ENCODE measurements around the gene FAM149A.

FAM149A gene

DNA sequence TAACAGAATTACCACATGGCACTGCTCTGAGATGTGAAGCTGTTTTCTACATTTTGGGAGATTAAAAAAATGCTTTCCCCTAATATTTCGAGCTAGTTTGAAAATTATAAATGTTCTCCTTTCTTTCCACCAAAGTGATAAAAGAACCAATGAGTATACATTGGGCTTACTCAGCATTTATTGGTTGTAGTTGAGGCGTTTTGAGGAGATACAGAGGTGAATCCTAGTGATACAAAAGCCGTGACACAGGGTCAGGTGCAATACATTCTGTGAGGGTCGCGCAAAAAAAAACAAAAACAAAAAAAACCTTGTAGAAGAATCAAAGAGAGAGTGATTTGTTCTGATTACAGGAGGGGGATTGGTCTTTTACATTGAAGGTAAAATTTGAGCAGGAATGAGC is 54.5 kb downstream of the FAM149A start:
- DNase-seq (ENCODE audit: low spot score), result no peak
- TF ChIP-seq, protein P1, sequence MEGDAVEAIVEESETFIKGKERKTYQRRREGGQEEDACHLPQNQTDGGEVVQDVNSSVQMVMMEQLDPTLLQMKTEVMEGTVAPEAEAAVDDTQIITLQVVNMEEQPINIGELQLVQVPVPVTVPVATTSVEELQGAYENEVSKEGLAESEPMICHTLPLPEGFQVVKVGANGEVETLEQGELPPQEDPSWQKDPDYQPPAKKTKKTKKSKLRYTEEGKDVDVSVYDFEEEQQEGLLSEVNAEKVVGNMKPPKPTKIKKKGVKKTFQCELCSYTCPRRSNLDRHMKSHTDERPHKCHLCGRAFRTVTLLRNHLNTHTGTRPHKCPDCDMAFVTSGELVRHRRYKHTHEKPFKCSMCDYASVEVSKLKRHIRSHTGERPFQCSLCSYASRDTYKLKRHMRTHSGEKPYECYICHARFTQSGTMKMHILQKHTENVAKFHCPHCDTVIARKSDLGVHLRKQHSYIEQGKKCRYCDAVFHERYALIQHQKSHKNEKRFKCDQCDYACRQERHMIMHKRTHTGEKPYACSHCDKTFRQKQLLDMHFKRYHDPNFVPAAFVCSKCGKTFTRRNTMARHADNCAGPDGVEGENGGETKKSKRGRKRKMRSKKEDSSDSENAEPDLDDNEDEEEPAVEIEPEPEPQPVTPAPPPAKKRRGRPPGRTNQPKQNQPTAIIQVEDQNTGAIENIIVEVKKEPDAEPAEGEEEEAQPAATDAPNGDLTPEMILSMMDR (IDR thresholded peaks at IDR 0.05; ENCODE audit: extremely low read depth, missing control alignments), result no peak

DNA sequence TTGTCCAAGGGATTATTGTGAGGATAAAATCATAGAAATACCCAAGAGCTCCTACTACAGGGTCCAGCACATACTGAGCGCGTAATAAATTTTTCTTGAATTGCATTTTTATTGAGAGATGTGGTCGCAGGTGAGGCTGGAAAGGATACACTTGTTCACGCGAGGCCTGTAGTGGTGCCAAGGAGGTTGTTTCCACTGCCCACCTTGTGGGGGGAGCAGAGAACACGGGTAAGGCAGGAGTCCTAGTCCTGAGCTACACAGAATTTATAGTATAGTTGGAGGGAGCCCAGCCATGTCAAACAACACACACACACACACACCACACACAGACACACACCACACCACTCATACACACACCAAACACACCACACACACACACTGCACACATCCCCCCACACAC is 55.1 kb downstream of the FAM149A start:
- TF ChIP-seq, protein P1 (IDR thresholded peaks at IDR 0.05; ENCODE audit: extremely low read depth, missing control alignments), result no peak
- no peak for DNase-seq (ENCODE audit: low spot score)

GRCh38 chr4:186161138-186161537 is 56.6 kb downstream of the FAM149A start:
- peak; percentile 83 for DNase-seq (ENCODE audit: low spot score)
- TF ChIP-seq, protein P1 (IDR thresholded peaks at IDR 0.05; ENCODE audit: extremely low read depth, missing control alignments), result no peak

DNA sequence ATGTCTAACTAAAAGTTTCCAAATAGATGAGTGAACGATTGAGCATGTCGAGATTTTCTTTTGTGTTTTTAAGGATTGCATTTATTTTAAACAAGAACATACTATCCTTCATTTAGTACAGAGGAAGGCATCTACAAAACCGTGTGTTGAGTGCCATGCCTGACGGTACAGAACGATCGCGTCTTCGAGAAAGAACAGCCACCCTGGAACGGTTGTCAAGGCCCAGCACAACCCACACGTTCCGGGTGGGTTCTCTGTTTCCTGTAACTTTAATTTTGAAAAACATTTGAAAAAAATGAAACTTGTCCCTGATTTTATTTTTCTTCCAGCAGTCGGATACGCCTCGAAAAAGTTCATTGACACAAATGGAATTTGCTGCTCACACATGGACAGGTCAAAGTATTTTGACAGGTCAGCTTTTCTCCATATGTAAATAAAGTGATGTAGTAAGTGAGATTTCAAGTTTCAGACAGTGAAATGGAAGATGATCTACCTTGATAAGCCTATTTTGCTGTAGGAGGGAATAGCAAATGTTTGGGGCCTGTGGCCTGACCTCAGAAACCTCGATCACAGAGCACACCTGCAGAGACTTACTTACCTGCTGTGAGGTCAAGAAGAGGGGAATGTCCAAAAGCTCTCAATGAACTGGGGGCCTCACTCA is 62.5 kb downstream of the FAM149A start:
- DNase-seq (ENCODE audit: low spot score), result no peak
- TF ChIP-seq, protein P1 (IDR thresholded peaks at IDR 0.05; ENCODE audit: extremely low read depth, missing control alignments), result no peak

DNA sequence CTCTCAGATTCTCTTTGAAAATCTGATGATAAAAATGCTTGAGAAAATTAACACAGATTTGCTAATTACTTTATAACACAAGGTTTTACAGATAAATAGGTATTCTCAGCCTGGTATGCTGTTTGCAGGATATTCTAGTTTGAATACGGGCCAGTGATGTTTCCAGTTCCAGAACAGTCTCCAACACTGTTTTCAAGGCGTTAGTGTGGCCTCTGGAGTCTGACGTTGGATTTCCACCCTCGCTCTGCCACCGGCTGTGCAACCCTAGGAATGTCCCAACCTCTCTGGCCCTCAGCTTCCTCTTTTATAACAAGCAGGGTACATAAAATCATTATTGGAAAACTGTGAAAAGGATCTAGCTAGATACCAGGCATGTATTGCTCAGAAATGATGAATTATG is 63.1 kb downstream of the FAM149A start:
- DNase-seq (ENCODE audit: low spot score), result no peak
- TF ChIP-seq, protein P1 (IDR thresholded peaks at IDR 0.05; ENCODE audit: extremely low read depth, missing control alignments), result no peak

- TF ChIP-seq, protein P1 (IDR thresholded peaks at IDR 0.05; ENCODE audit: extremely low read depth, missing control alignments), result no peak
- DNase-seq (ENCODE audit: low spot score), result no peak
Measured at GRCh38 chr4:186168750-186169149, 64.2 kb downstream of the FAM149A start.

DNA sequence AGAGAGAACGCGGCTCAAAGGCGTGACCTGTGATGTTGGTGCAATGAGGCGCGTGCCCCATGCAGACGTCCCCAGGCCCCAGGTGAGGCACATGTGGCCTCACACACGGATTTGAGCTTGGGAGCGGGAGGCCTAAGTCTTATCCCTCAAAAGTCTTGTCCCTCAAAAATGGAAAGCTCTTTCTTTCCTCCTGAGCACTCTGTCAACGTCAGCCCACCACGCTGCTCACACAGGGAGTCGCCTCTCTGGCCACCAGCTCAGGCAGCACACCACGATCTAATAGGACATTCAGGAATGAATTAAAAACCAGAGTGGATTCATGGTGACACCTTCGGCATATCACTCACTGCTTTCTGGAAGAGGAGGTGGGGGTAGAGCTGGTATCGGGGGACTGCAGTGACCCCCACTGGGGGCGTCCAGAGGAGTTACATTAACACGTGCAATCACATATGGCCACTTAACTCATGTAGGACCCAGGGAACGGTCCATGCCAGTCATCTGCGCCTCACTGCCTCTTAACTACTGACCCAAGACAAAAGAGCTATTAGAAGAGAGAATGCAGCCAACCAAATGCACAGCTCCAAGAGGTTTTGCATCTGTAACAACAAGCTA is 64.9 kb downstream of the FAM149A start:
- TF ChIP-seq, protein P1 (IDR thresholded peaks at IDR 0.05; ENCODE audit: extremely low read depth, missing control alignments), result no peak
- DNase-seq (ENCODE audit: low spot score), result no peak
